Activated CD8-positive, alpha-beta T cell treated with anti-CD3 and anti-CD28 coated beads for 36 hours (primary cell): ENCODE data around the gene SSMEM1. TPM values are rescaled to one million over a fixed set of nuclear protein-coding genes. Genes with fewer than 3 reads are reported as not detected.

Source experiments
- ATAC-seq: fragments of 200-7000 bp; cut with Tn5 transposase; one replicate; pipeline ENCODE4 v1.10.0; 2021; ENCODE audit warnings: mild to moderate bottlenecking, moderate library complexity
- CTCF ChIA-PET: fragments of 350-600 bp; sonication (Branson Sonifier 250); formaldehyde crosslinking; loops from one replicate; lab custom pipeline; 2021; ENCODE audit warnings: antibody characterized with exemption; lab: Charles Lee
- POLR2A ChIA-PET: fragments of 350-600 bp; sonication (Branson Sonifier 250); formaldehyde crosslinking; loops from one replicate; lab custom pipeline; 2021; ENCODE audit warnings: antibody characterized with exemption; lab: Charles Lee
- DNase-seq: peaks from one replicate; pipeline ENCODE4 v3.0.0-alpha.2; 2020
- H3K27ac Mint-ChIP-seq: one replicate; pipeline ENCODE4 v1.8.0; 2021; ENCODE audit warnings: mild to moderate bottlenecking, mixed read lengths
- H3K27me3 Mint-ChIP-seq: one replicate; pipeline ENCODE4 v1.8.0; 2021; ENCODE audit warnings: mixed read lengths
- H3K36me3 Mint-ChIP-seq: one replicate; pipeline ENCODE4 v1.8.0; 2021; ENCODE audit warnings: low read depth, mixed read lengths
- H3K4me1 Mint-ChIP-seq: one replicate; pipeline ENCODE4 v1.8.0; 2021; ENCODE audit warnings: low read depth, mixed read lengths
- H3K4me3 Mint-ChIP-seq: one replicate; pipeline ENCODE4 v1.8.0; 2021; ENCODE audit warnings: mild to moderate bottlenecking, moderate library complexity, mixed read lengths
- H3K9me3 Mint-ChIP-seq: one replicate; pipeline ENCODE4 v1.8.0; 2021; ENCODE audit warnings: mixed read lengths
- intact Hi-C: fragments of 100-400 bp; cut with micrococcal nuclease; formaldehyde crosslinking; loops from one replicate; pipeline ENCODE4 v1.10.0; 2022
- total RNA-seq, 2 experiments: library from RNA; stranded (reverse); gene quantifications; one replicate each; pipeline ENCODE4 v1.2.3, GENCODE V29; 2021
- TF ChIP-seq, protein P1 (sequence below): fragments of 200-600 bp; IDR thresholded peaks from one replicate; pipeline ENCODE4 v1.8.0; 2022; ENCODE audit warnings: antibody characterized with exemption, mild to moderate bottlenecking

Gene SSMEM1
- total RNA-seq, 2 experiments from 2014 or later: not detected

- TF ChIP-seq, protein P1, sequence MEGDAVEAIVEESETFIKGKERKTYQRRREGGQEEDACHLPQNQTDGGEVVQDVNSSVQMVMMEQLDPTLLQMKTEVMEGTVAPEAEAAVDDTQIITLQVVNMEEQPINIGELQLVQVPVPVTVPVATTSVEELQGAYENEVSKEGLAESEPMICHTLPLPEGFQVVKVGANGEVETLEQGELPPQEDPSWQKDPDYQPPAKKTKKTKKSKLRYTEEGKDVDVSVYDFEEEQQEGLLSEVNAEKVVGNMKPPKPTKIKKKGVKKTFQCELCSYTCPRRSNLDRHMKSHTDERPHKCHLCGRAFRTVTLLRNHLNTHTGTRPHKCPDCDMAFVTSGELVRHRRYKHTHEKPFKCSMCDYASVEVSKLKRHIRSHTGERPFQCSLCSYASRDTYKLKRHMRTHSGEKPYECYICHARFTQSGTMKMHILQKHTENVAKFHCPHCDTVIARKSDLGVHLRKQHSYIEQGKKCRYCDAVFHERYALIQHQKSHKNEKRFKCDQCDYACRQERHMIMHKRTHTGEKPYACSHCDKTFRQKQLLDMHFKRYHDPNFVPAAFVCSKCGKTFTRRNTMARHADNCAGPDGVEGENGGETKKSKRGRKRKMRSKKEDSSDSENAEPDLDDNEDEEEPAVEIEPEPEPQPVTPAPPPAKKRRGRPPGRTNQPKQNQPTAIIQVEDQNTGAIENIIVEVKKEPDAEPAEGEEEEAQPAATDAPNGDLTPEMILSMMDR: no peak
- H3K36me3 Mint-ChIP-seq: peaks cover 48% of the 10 kb centered on the region
- H3K9me3 Mint-ChIP-seq: no peaks in the 10 kb centered on the region
- intact Hi-C loops: no loop called here
- CTCF ChIA-PET: no interaction called here
- POLR2A ChIA-PET: no interaction called here
- H3K4me3 Mint-ChIP-seq: no peak overlapping the region
- no peak for ATAC-seq
- H3K27me3 Mint-ChIP-seq: no peaks in the 10 kb centered on the region
- peaks cover 18% of the 10 kb centered on the region for H3K4me1 Mint-ChIP-seq
- no peak overlapping the region for H3K27ac Mint-ChIP-seq
- DNase-seq: no peak
Measured at GRCh38 chr7:130197094-130197493, 10.6 kb upstream of the SSMEM1 start.

DNA sequence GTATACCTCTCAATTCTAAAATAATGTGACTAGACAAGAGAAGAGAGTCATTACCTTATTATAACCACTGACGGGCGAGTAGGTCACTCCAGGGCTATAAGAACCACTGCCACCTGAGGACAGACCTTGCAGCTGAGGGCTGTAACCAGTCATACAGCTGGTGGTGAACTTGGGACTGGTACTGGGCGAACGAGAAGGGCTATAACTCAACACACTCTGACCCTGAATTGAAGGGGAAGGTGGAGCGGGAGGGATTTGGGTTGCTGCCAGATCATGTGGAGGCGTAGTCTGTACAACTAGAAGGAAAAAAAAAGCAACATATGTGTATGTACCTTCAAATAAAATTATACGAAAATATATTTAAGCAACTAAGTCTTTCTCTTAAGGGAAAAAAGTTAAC, 5.9 kb upstream of the SSMEM1 start:
- no peaks in the 10 kb centered on the region for H3K27me3 Mint-ChIP-seq
- H3K9me3 Mint-ChIP-seq: no peaks in the 10 kb centered on the region
- H3K4me1 Mint-ChIP-seq: peaks cover 40% of the 10 kb centered on the region
- peaks cover 49% of the 10 kb centered on the region for H3K36me3 Mint-ChIP-seq
- H3K4me3 Mint-ChIP-seq: no peak overlapping the region
- ATAC-seq (no peak), DNase-seq (no peak)
- CTCF ChIA-PET: interaction anchor here (1.0 kb wide), 1 partner anchor 129 kb away, joined by 3 read pairs; no protein-coding TSS in a partner anchor
- TF ChIP-seq, protein P1: no peak
- POLR2A ChIA-PET: interaction anchor here (1.3 kb wide), 1 partner anchor 10 kb away, joined by 3 read pairs; no protein-coding TSS in a partner anchor
- intact Hi-C loops: loop anchor here (10.0 kb wide), 1 partner anchor 127 kb away; the partner anchor contains the start of gene KLHDC10
- H3K27ac Mint-ChIP-seq: no peak overlapping the region

- POLR2A ChIA-PET: interaction anchor here (0.6 to 1.7 kb wide), 15 partner anchors 12 to 513 kb away, joined by 3 to 8 read pairs (median 3); partner anchors contain the start of genes CEP41 and ZC3HC1
- intact Hi-C loops: loop anchor here (10.0 kb wide), 1 partner anchor 131 kb away; the partner anchor contains the start of gene KLHDC10
- ATAC-seq: peak; percentile 99
Measured at GRCh38 chr7:130205084-130205947, 2.3 kb upstream of the SSMEM1 start, which contains the start of gene TMEM209. TMEM209 (minus strand) TSS chr7:130205406; CDS start chr7:130205375, 31 bp downstream.

GRCh38 chr7:130207033-130207432, 627 bp upstream of the SSMEM1 start:
- no peak for DNase-seq
- Mint-ChIP-seq H3K36me3 (peaks cover 17% of the 10 kb centered on the region), H3K27me3 (peaks cover 1% of the 10 kb centered on the region), H3K4me1 (peaks cover 21% of the 10 kb centered on the region), H3K9me3 (no peaks in the 10 kb centered on the region), H3K27ac (no peak overlapping the region), H3K4me3 (no peak overlapping the region)
- intact Hi-C loops: loop anchor here (10.0 kb wide), 1 partner anchor 132 kb away; the partner anchor contains the start of gene KLHDC10
- CTCF ChIA-PET: interaction anchor here (1.9 kb wide), 1 partner anchor 135 kb away, joined by 8 read pairs; no protein-coding TSS in a partner anchor
- POLR2A ChIA-PET: no interaction called here
- TF ChIP-seq, protein P1: no peak
- no peak for ATAC-seq

More at GRCh38 chr7:130205084-130205947, 2.3 kb upstream of the SSMEM1 start, which contains the start of gene TMEM209:
- Mint-ChIP-seq H3K9me3 (no peaks in the 10 kb centered on the region), H3K4me3 (peak within 1 kb of the TSS; percentile 91), H3K4me1 (peaks cover 30% of the 10 kb centered on the region), H3K27ac (peak within 1 kb of the TSS; percentile 100), H3K27me3 (no peaks in the 10 kb centered on the region), H3K36me3 (peaks cover 27% of the 10 kb centered on the region)
- peak; percentile 96 for DNase-seq
- CTCF ChIA-PET: interaction anchor here (1.0 to 1.9 kb wide), 7 partner anchors 12 to 552 kb away, joined by 3 to 10 read pairs (median 3); no protein-coding TSS in a partner anchor
- TF ChIP-seq, protein P1: no peak
